H9 (cell line): Measurements from ENCODE around the gene TMCO2. TPM values are rescaled to one million over a fixed set of nuclear protein-coding genes. Genes with fewer than 3 reads are reported as not detected.

Experiments used
- DNase-seq: peaks from one replicate; pipeline ENCODE4 v3.0.0-alpha.2; 2017
- H2AFZ ChIP-seq: one replicate; pipeline ENCODE4 v1.6.1; 2013; ENCODE audit warnings: mild to moderate bottlenecking, low read length, control low read depth, moderate library complexity
- H2AK5ac ChIP-seq: 2 replicates; pipeline ENCODE4 v1.6.1; 2013; ENCODE audit warnings: low read length, control low read depth, mixed read lengths; ENCODE audit not compliant: insufficient read length
- H2BK120ac ChIP-seq: one replicate; pipeline ENCODE4 v1.6.1; 2013; ENCODE audit warnings: low read depth, mild to moderate bottlenecking, low read length, control low read depth, inconsistent platforms; ENCODE audit not compliant: poor library complexity, severe bottlenecking
- H2BK12ac ChIP-seq: 2 replicates; pipeline ENCODE4 v1.6.1; 2013; ENCODE audit warnings: low read length, control low read depth, mixed read lengths, low read depth; ENCODE audit not compliant: insufficient read length
- H2BK15ac ChIP-seq: 2 replicates; pipeline ENCODE4 v1.6.1; 2013; ENCODE audit warnings: low read depth, low read length, control low read depth
- H2BK20ac ChIP-seq: one replicate; pipeline ENCODE4 v1.6.1; 2013; ENCODE audit warnings: low read depth, mild to moderate bottlenecking, low read length, control low read depth, inconsistent platforms; ENCODE audit not compliant: poor library complexity, severe bottlenecking
- H2BK5ac ChIP-seq: 2 replicates; pipeline ENCODE4 v1.6.1; 2013; ENCODE audit warnings: low read length, control low read depth, mixed read lengths; ENCODE audit not compliant: insufficient read length
- H3K14ac ChIP-seq: 2 replicates; pipeline ENCODE4 v1.6.1; 2013; ENCODE audit warnings: low read length, control low read depth; ENCODE audit not compliant: insufficient read depth
- H3K18ac ChIP-seq: 2 replicates; pipeline ENCODE4 v1.6.1; 2013; ENCODE audit warnings: low read depth, mild to moderate bottlenecking, mixed read lengths, low read length, control low read depth; ENCODE audit not compliant: insufficient read length
- H3K23ac ChIP-seq: 2 replicates; pipeline ENCODE4 v1.6.1; 2013; ENCODE audit warnings: low read length, control low read depth, mixed read lengths, low read depth; ENCODE audit not compliant: insufficient read length
- H3K23me2 ChIP-seq: 2 replicates; pipeline ENCODE4 v1.6.1; 2013; ENCODE audit warnings: low read depth, mild to moderate bottlenecking, mixed read lengths, low read length, control low read depth; ENCODE audit not compliant: insufficient read length, poor library complexity, severe bottlenecking
- H3K27ac ChIP-seq: 2 replicates; pipeline ENCODE4 v1.5.1; 2013; ENCODE audit warnings: low read length, control low read depth, mixed read lengths, low read depth; ENCODE audit not compliant: insufficient read length
- H3K27me3 ChIP-seq: 2 replicates; pipeline ENCODE4 v1.6.1; 2013; ENCODE audit warnings: low read length, control low read depth, inconsistent platforms; ENCODE audit not compliant: insufficient read depth
- H3K4ac ChIP-seq: 2 replicates; pipeline ENCODE4 v1.6.1; 2013; ENCODE audit warnings: low read depth, mild to moderate bottlenecking, control low read depth, inconsistent platforms, low read length, moderate library complexity
- H3K4me1 ChIP-seq: 2 replicates; pipeline ENCODE4 v1.6.1; 2013; ENCODE audit warnings: low read length, control low read depth, inconsistent platforms; ENCODE audit not compliant: insufficient read depth
- H3K4me2 ChIP-seq: 2 replicates; pipeline ENCODE4 v1.6.1; 2013; ENCODE audit warnings: low read length, control low read depth, mixed read lengths; ENCODE audit not compliant: insufficient read length, insufficient read depth
- H3K56ac ChIP-seq: 2 replicates; pipeline ENCODE4 v1.6.1; 2013; ENCODE audit warnings: low read depth, mild to moderate bottlenecking, mixed read lengths, low read length, control low read depth; ENCODE audit not compliant: insufficient read length
- H3K79me1 ChIP-seq: 2 replicates; pipeline ENCODE4 v1.6.1; 2013; ENCODE audit warnings: low read depth, mild to moderate bottlenecking, moderate library complexity, low read length, control low read depth, inconsistent platforms; ENCODE audit not compliant: insufficient read depth, poor library complexity, severe bottlenecking
- H3K79me2 ChIP-seq: 2 replicates; pipeline ENCODE4 v1.6.1; 2013; ENCODE audit warnings: low read length, control low read depth, inconsistent platforms; ENCODE audit not compliant: insufficient read depth
- H3K9ac ChIP-seq: 2 replicates; pipeline ENCODE4 v1.6.1; 2013; ENCODE audit warnings: low read length, control low read depth, mixed read lengths; ENCODE audit not compliant: insufficient read length; ENCODE audit errors: extremely low read depth
- H3K9me3 ChIP-seq: one replicate; pipeline ENCODE4 v1.6.1; 2013; ENCODE audit warnings: low read depth, low read length, inconsistent platforms; ENCODE audit not compliant: control insufficient read depth
- H3T11ph ChIP-seq: one replicate; pipeline ENCODE4 v1.6.1; 2013; ENCODE audit warnings: mild to moderate bottlenecking, low read length, control low read depth, inconsistent platforms
- H4K20me1 ChIP-seq: one replicate; pipeline ENCODE4 v1.6.1; 2013; ENCODE audit not compliant: control insufficient read depth, insufficient read length, insufficient read depth
- H4K5ac ChIP-seq: 2 replicates; pipeline ENCODE4 v1.6.1; 2013; ENCODE audit warnings: low read depth, mild to moderate bottlenecking, mixed read lengths, low read length, control low read depth; ENCODE audit not compliant: insufficient read length
- H4K8ac ChIP-seq: replicated peaks from 2 replicates; pipeline ENCODE4 v1.6.1; 2013; ENCODE audit warnings: low read length, control low read depth, mixed read lengths, low read depth; ENCODE audit not compliant: insufficient read length
- H4K91ac ChIP-seq: 2 replicates; pipeline ENCODE4 v1.6.1; 2013; ENCODE audit warnings: low read depth, mild to moderate bottlenecking, moderate library complexity, mixed read lengths, low read length, control low read depth; ENCODE audit not compliant: insufficient read length
- H3K27ac Mint-ChIP-seq, 3 experiments: 2 replicates in 2 of 3; 3 replicates in 1 of 3; pipeline ENCODE4 v1.8.0; 2020 to 2021; ENCODE audit warnings: mixed read lengths in 3 of 3, mild to moderate bottlenecking in 1 of 3, moderate library complexity in 1 of 3
- H3K27me3 Mint-ChIP-seq: 2 replicates; pipeline ENCODE4 v1.8.0; 2021; ENCODE audit warnings: low read depth, mild to moderate bottlenecking, moderate library complexity, mixed read lengths
- H3K36me3 Mint-ChIP-seq, 3 experiments: 2 replicates in 2 of 3; 3 replicates in 1 of 3; pipeline ENCODE4 v1.8.0; 2020 to 2021; ENCODE audit warnings: low read depth in 3 of 3, mixed read lengths in 3 of 3; ENCODE audit not compliant: insufficient read depth in 1 of 3
- H3K4me1 Mint-ChIP-seq, 2 experiments: 2 replicates each; pipeline ENCODE4 v1.8.0; 2020; ENCODE audit warnings: mixed read lengths in 2 of 2
- H3K4me3 Mint-ChIP-seq, 2 experiments: 2 replicates in 1 of 2; 3 replicates in 1 of 2; pipeline ENCODE4 v1.8.0; 2020 to 2021; ENCODE audit warnings: mild to moderate bottlenecking in 2 of 2, mixed read lengths in 2 of 2, moderate library complexity in 1 of 2
- H3K9me3 Mint-ChIP-seq, 2 experiments: 2 replicates in 1 of 2; 3 replicates in 1 of 2; pipeline ENCODE4 v1.8.0; 2020; ENCODE audit warnings: mild to moderate bottlenecking in 2 of 2, mixed read lengths in 2 of 2, moderate library complexity in 1 of 2
- WGBS: extraction: QIAGEN DNeasy Blood & Tissue Kit; methylation state at CpG from one replicate; pipeline ENCODE4 v1.1.7; 2013; ENCODE audit warnings: missing lambda C conversion rate, low lambda C conversion rate, mixed read lengths; ENCODE audit not compliant: insufficient read length; ENCODE audit errors: extremely low coverage; 5-methylcytosine and 5-hydroxymethylcytosine counted together
- total RNA-seq: library from RNA; stranded (reverse); gene quantifications from 2 replicates; pipeline ENCODE4 v1.2.1, GENCODE V29; 2021
- TF ChIP-seq, protein P1 (sequence below): fragments of 200-600 bp; sonication (generic); conservative IDR thresholded peaks from 3 replicates; pipeline ENCODE4 v1.8.0; 2021; ENCODE audit warnings: antibody characterized with exemption, mild to moderate bottlenecking

TMCO2 gene
- total RNA-seq, 1 experiment from 2014 or later = not detected

DNA sequence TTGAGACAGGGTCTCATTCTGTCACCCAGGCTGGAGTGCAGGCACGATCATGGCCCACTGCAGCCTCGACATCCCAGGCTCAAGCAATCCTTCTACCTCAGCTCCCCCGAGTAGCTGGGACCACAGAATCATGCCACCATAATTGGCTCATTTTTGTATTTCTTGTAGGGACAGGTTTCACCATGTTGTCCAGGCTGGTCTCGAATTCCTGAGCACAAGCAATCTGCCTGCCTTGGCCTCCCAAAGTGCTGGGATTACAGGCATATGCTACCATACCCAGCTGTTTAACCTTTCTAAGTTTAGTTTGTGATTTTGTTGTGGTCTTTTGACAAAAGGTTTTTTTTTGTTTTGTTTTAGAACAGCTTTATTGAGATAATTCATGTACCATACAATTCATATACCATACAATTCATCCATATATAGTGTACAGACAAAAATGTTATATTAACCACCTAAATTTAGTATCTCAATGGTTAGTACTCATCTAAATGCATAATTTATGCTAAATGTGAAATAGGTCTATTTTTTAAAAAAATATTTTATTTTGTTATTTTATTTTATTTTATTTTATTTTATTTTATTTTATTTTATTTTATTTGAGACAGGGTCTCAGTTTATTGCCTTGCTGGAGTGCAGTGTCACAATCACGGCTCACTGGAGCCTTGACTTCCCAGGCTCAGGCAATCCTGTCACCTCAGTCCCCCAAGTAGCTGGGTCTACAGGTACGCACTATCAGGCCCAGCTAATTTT is 19.2 kb downstream of the TMCO2 start:
- Histone ChIP-seq H3K56ac (no peak overlapping the region), H3K23me2 (no peaks in the 10 kb centered on the region), H2BK20ac (no peak overlapping the region), H3K79me1 (no peaks in the 10 kb centered on the region), H3K18ac (no peak overlapping the region), H3K4me2 (no peak overlapping the region), H3K27me3 (no peaks in the 10 kb centered on the region), H3K14ac (no peak overlapping the region), H2BK12ac (no peak overlapping the region), H3K79me2 (no peaks in the 10 kb centered on the region), H3K27ac (no peak overlapping the region), H2AFZ (no peak overlapping the region), H2BK15ac (no peak overlapping the region), H3K9ac (no peak overlapping the region), H4K91ac (no peak overlapping the region), H3K23ac (no peak overlapping the region), H2BK5ac (no peak overlapping the region), H4K8ac (no peak overlapping the region), H3K4me1 (no peaks in the 10 kb centered on the region), H3K4ac (no peak overlapping the region), H4K5ac (no peak overlapping the region), H2AK5ac (no peak overlapping the region), H3K9me3 (no peaks in the 10 kb centered on the region), H3T11ph (no peak overlapping the region), H2BK120ac (no peak overlapping the region), H4K20me1 (no peaks in the 10 kb centered on the region)
- H3K4me3 Mint-ChIP-seq = no peak overlapping the region
- no peaks in the 10 kb centered on the region for H3K9me3 Mint-ChIP-seq
- H3K36me3 Mint-ChIP-seq = peaks cover 7 to 62% (median 48%) of the 10 kb centered on the region in 3 experiments; a peak in 6 of 7 replicates
- no peak for DNase-seq
- no peaks in the 10 kb centered on the region for H3K4me1 Mint-ChIP-seq
- TF ChIP-seq, protein P1, sequence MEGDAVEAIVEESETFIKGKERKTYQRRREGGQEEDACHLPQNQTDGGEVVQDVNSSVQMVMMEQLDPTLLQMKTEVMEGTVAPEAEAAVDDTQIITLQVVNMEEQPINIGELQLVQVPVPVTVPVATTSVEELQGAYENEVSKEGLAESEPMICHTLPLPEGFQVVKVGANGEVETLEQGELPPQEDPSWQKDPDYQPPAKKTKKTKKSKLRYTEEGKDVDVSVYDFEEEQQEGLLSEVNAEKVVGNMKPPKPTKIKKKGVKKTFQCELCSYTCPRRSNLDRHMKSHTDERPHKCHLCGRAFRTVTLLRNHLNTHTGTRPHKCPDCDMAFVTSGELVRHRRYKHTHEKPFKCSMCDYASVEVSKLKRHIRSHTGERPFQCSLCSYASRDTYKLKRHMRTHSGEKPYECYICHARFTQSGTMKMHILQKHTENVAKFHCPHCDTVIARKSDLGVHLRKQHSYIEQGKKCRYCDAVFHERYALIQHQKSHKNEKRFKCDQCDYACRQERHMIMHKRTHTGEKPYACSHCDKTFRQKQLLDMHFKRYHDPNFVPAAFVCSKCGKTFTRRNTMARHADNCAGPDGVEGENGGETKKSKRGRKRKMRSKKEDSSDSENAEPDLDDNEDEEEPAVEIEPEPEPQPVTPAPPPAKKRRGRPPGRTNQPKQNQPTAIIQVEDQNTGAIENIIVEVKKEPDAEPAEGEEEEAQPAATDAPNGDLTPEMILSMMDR = no peak
- no peak overlapping the region for H3K27ac Mint-ChIP-seq
- no CpG with 5 or more reads among the region's 6 CpGs for WGBS
- H3K27me3 Mint-ChIP-seq = no peaks in the 10 kb centered on the region
